Effector CD8-positive, alpha-beta T cell (primary cell): ENCODE results near the gene PPP1R11.
"Not testable (repeated sequence)": the region's sequence is repeated elsewhere in the genome, so short reads cannot be mapped to it uniquely, and the experiment has no call there.

Experiments
- DNase-seq: peaks from one replicate; lab custom pipeline; 2025; lab: John Stamatoyannopoulos, UW

PPP1R11 gene

GRCh38 chr6:30097902-30098768 is 31.1 kb downstream of the PPP1R11 start:
- no peak for DNase-seq

- no peak for DNase-seq
Observed at GRCh38 chr6:30100154-30100553, 33.2 kb downstream of the PPP1R11 start.

GRCh38 chr6:30100585-30101443 is 33.8 kb downstream of the PPP1R11 start:
- peak; percentile 15 for DNase-seq

GRCh38 chr6:30101444-30102413 is 34.7 kb downstream of the PPP1R11 start:
- peak; percentile 61 for DNase-seq

- no peak for DNase-seq
Observed at GRCh38 chr6:30102414-30102969, 35.5 kb downstream of the PPP1R11 start.

GRCh38 chr6:30102970-30103871 is 36.2 kb downstream of the PPP1R11 start:
- DNase-seq = peak; percentile 74

GRCh38 chr6:30103872-30104179 is 36.8 kb downstream of the PPP1R11 start:
- no peak for DNase-seq

GRCh38 chr6:30104661-30105060 is 37.7 kb downstream of the PPP1R11 start:
- no peak for DNase-seq

GRCh38 chr6:30111266-30111856 is 44.4 kb downstream of the PPP1R11 start:
- no peak for DNase-seq

GRCh38 chr6:30112402-30112994 is 45.5 kb downstream of the PPP1R11 start:
- DNase-seq = no peak

- no peak for DNase-seq
Observed at GRCh38 chr6:30113003-30113759, 46.2 kb downstream of the PPP1R11 start, which contains the start of gene TRIM31. TSS of gene TRIM31 (minus strand) at chr6:30113090. CDS start at chr6:30112805, 285 bp downstream.

- DNase-seq = no peak
Observed at GRCh38 chr6:30113841-30114240, 46.8 kb downstream of the PPP1R11 start.

- DNase-seq = no peak
Observed at GRCh38 chr6:30116724-30117123, 49.7 kb downstream of the PPP1R11 start.

- not testable (repeated sequence) for DNase-seq
Observed at GRCh38 chr6:30118691-30119090, 51.7 kb downstream of the PPP1R11 start.
